GM23248 (cell line): Measurements from ENCODE around the gene WDR49. TPM values are rescaled to one million over a fixed set of nuclear protein-coding genes. Genes with fewer than 3 reads are reported as not detected.

Experiments used
- DNase-seq: peaks from one replicate; pipeline ENCODE4 v3.0.0-alpha.2; 2015
- H2AFZ ChIP-seq: fragments of 200-600 bp; sonication (generic); 2 replicates; pipeline ENCODE4 v1.6.1; 2016; ENCODE audit warnings: antibody characterized with exemption
- H3F3A ChIP-seq: fragments of 200-600 bp; sonication (generic); 2 replicates; pipeline ENCODE4 v1.6.1; 2016; ENCODE audit warnings: mild to moderate bottlenecking, antibody characterized with exemption, mixed run types; ENCODE audit not compliant: insufficient read depth
- H3K27ac ChIP-seq: fragments of 200-600 bp; sonication (generic); 2 replicates; pipeline ENCODE4 v1.5.1; 2016; ENCODE audit warnings: mild to moderate bottlenecking
- H3K27me3 ChIP-seq: fragments of 200-600 bp; sonication (generic); replicated peaks from 2 replicates; pipeline ENCODE4 v1.6.1; 2016; ENCODE audit warnings: mild to moderate bottlenecking; ENCODE audit not compliant: insufficient read depth
- H3K36me3 ChIP-seq: fragments of 200-600 bp; sonication (generic); 2 replicates; pipeline ENCODE4 v1.6.1; 2016; ENCODE audit warnings: low read depth, mild to moderate bottlenecking
- H3K4me1 ChIP-seq: fragments of 200-600 bp; sonication (generic); 2 replicates; pipeline ENCODE4 v1.6.1; 2016; ENCODE audit warnings: mild to moderate bottlenecking; ENCODE audit not compliant: insufficient read depth
- H3K4me2 ChIP-seq: fragments of 200-600 bp; sonication (generic); one replicate; pipeline ENCODE4 v1.6.1; 2016; ENCODE audit warnings: mild to moderate bottlenecking; ENCODE audit not compliant: unreplicated experiment
- H3K4me3 ChIP-seq: fragments of 200-600 bp; sonication (generic); 2 replicates; pipeline ENCODE4 v1.5.1; 2016; ENCODE audit warnings: mild to moderate bottlenecking
- H3K79me2 ChIP-seq: fragments of 200-600 bp; sonication (generic); 2 replicates; pipeline ENCODE4 v1.6.1; 2016; ENCODE audit warnings: mild to moderate bottlenecking; ENCODE audit not compliant: insufficient read depth
- H3K9ac ChIP-seq: fragments of 200-600 bp; sonication (generic); 2 replicates; pipeline ENCODE4 v1.6.1; 2016; ENCODE audit warnings: mild to moderate bottlenecking
- H3K9me2 ChIP-seq: fragments of 200-600 bp; sonication (generic); 2 replicates; pipeline ENCODE4 v1.6.1; 2016; ENCODE audit warnings: mixed run types, mild to moderate bottlenecking, moderate library complexity; ENCODE audit not compliant: insufficient read depth
- H3K9me3 ChIP-seq: fragments of 200-600 bp; sonication (generic); one replicate; pipeline ENCODE4 v1.6.1; 2017; ENCODE audit warnings: low read depth
- H4K20me1 ChIP-seq: fragments of 200-600 bp; sonication (generic); 2 replicates; pipeline ENCODE4 v1.6.0; 2016; ENCODE audit not compliant: insufficient read depth
- EZH2 ChIP-seq: fragments of 200-600 bp; sonication (generic); IDR thresholded peaks from 2 replicates; pipeline ENCODE4 v1.6.1; 2018; ENCODE audit warnings: antibody characterized with exemption, mild to moderate bottlenecking; ENCODE audit not compliant: insufficient read depth, poor library complexity, severe bottlenecking
- EZH2phosphoT487 ChIP-seq: fragments of 200-600 bp; sonication (generic); IDR thresholded peaks from 2 replicates; pipeline ENCODE4 v1.6.1; 2018; ENCODE audit warnings: antibody characterized with exemption, moderate library complexity, mild to moderate bottlenecking, low read depth; ENCODE audit not compliant: insufficient read depth
- WGBS, 2 experiments: methylation state at CpG; one replicate each; pipeline ENCODE4 v1.1.6; 2015 to 2017; ENCODE audit warnings: low lambda C conversion rate in 2 of 2, low coverage in 1 of 2; ENCODE audit errors: missing lambda C conversion rate in 2 of 2; 5-methylcytosine and 5-hydroxymethylcytosine counted together
- in situ Hi-C: fragments of 300-500 bp; cut with MboI; formaldehyde crosslinking; loops from 2 replicates; pipeline ENCODE4 v1.15.0; 2020
- polyA plus RNA-seq: library from polyadenylated mRNA; unstranded; fragments of >200 nt; fragmentation: Nextera tagmentation; extraction: Ambion mirVana; gene quantifications from 2 replicates; pipeline ENCODE4 v1.2.1, GENCODE V29; 2016
- total RNA-seq: library from RNA; depleted of rRNA; stranded (reverse); fragments of >200 nt; shearing (Covaris generic); gene quantifications from 2 replicates; pipeline ENCODE4 v1.2.3, GENCODE V29; 2014

Gene WDR49
- total and polyA plus RNA-seq, 2 experiments from 2014 or later, result not detected

DNA sequence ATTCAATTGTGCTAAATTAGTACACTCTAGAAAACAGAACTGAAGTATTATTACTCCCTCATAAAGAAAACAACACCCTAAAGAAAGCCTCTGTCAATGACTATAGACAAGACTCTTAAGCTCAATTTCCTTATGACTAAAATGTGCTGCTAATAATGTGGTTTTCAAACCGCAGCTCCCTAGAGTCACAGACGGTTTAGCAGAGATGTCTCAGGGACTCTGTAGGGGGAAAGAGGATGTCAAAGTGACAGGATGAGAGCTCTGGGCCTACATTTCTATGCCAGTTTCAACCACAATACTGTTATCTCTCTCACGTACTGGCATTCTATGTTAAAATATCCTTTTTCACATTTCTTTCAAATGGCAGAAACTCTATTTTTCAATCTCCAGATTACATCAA is 37.6 kb upstream of the WDR49 start:
- Histone ChIP-seq H3F3A (no peaks in the 10 kb centered on the region), H3K9me3 (no peaks in the 10 kb centered on the region), H3K4me1 (no peaks in the 10 kb centered on the region), H3K9ac (no peak overlapping the region), H3K27ac (no peak overlapping the region), H3K4me2 (no peak overlapping the region), H3K4me3 (no peak overlapping the region), H4K20me1 (no peaks in the 10 kb centered on the region), H3K79me2 (peaks cover 1% of the 10 kb centered on the region; the same call in 1 of the 2 replicates), H3K9me2 (no peaks in the 10 kb centered on the region), H3K27me3 (no peaks in the 10 kb centered on the region), H3K36me3 (peaks cover 28% of the 10 kb centered on the region), H2AFZ (no peak overlapping the region)
- TF ChIP-seq EZH2 (no peak), EZH2phosphoT487 (no peak)
- 91 to 96% methylated on average over 3 of the region's 3 CpGs for whole genome bisulfite sequencing, 2 experiments
- in situ Hi-C loops, result no loop called here
- DNase-seq, result no peak

GRCh38 chr3:167684388-167684993 is 30.7 kb upstream of the WDR49 start:
- in situ Hi-C loops, result no loop called here
- Histone ChIP-seq H4K20me1 (no peaks in the 10 kb centered on the region), H3K79me2 (no peaks in the 10 kb centered on the region), H3F3A (no peaks in the 10 kb centered on the region), H3K4me3 (no peak overlapping the region), H3K4me1 (no peaks in the 10 kb centered on the region), H3K27ac (no peak overlapping the region), H3K27me3 (no peaks in the 10 kb centered on the region), H3K36me3 (peaks cover 11% of the 10 kb centered on the region), H3K9me2 (no peaks in the 10 kb centered on the region), H3K4me2 (no peak overlapping the region), H3K9ac (no peak overlapping the region), H3K9me3 (no peaks in the 10 kb centered on the region), H2AFZ (no peak overlapping the region)
- TF ChIP-seq EZH2phosphoT487 (no peak), EZH2 (no peak)
- DNase-seq, result peak; percentile 63

DNA sequence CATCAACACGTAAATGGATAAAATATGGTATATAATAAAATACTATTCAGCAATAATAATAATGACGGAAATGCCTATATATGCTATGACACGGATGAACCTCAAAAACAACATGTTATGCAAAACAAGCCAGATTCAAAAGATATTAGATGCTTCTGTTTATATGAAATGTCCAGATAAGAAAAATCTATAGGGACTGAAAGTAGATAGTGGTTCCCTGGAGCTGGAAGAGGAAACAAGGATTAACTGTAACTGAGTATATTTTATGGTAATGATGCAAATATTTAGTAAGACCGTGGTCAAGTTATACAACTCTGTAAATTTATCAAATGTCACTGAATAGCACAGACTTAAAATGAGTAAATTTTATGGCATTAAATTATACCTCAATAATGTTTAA is 25.8 kb upstream of the WDR49 start:
- Histone ChIP-seq H3K4me3 (no peak overlapping the region), H3K79me2 (no peaks in the 10 kb centered on the region), H3K9me3 (no peaks in the 10 kb centered on the region), H3K4me2 (no peak overlapping the region), H3K27ac (no peak overlapping the region), H3K27me3 (no peaks in the 10 kb centered on the region), H3F3A (no peaks in the 10 kb centered on the region), H3K36me3 (peaks cover 40% of the 10 kb centered on the region), H3K4me1 (no peaks in the 10 kb centered on the region), H4K20me1 (no peaks in the 10 kb centered on the region), H2AFZ (no peak overlapping the region), H3K9ac (no peak overlapping the region), H3K9me2 (no peaks in the 10 kb centered on the region)
- DNase-seq, result no peak
- in situ Hi-C loops, result no loop called here
- 98 to 99% methylated on average over 4 of the region's 4 CpGs for whole genome bisulfite sequencing, 2 experiments
- no peak for TF ChIP-seq EZH2
- TF ChIP-seq EZH2phosphoT487, result no peak

DNA sequence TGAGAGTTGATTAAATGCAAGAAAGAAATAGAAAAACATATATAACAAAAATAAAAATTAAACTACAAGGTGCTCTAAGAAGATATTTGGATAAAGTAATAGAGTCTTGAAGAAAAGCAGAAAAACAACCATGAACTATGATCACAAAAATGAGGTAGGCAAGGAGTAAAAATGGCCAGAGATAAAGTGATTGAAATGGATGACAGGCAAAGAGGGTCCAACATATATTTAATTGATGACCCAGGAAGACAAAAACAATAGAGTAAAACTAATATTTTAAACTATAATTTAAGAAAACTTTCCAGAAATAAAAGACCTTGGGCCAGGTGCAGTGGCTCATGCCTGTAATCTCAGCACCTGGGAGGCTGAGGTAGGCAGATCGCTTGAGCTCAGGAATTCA is 22.1 kb upstream of the WDR49 start:
- no peaks in the 10 kb centered on the region for H3K79me2 ChIP-seq
- no peak overlapping the region for H3K9ac ChIP-seq
- peaks cover 36% of the 10 kb centered on the region for H3K36me3 ChIP-seq
- TF ChIP-seq EZH2 (no peak), EZH2phosphoT487 (no peak)
- H3K4me3 ChIP-seq, result no peak overlapping the region
- no peaks in the 10 kb centered on the region for H3K9me2 ChIP-seq
- no peaks in the 10 kb centered on the region for H3F3A ChIP-seq
- 100% methylated on average over 1 of the region's 1 CpG for WGBS, 2 experiments
- in situ Hi-C loops, result no loop called here
- no peaks in the 10 kb centered on the region for H4K20me1 ChIP-seq
- H3K4me2 ChIP-seq, result no peak overlapping the region
- no peak for DNase-seq
- H3K4me1 ChIP-seq, result no peaks in the 10 kb centered on the region
- no peak overlapping the region for H2AFZ ChIP-seq
- H3K9me3 ChIP-seq, result no peaks in the 10 kb centered on the region
- H3K27ac ChIP-seq, result no peak overlapping the region
- no peaks in the 10 kb centered on the region for H3K27me3 ChIP-seq

DNA sequence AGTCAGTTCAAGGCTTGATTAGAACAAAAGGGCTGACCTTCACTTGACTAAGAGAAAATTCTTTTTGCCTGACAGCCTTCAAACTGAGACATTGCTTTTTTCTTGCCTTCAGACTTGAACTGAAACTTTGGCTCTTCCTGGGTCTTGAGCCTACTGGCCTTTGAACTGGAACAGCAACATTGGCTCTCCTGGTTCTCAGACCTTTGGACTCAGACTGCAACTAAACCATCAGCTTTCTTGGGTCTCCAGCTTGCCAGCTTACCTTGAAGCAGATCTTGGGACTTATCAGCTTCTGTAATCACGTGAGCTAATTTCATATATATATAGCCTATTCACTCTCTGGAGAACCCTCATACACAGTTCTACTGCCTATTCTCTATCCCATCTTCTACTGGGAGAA is 19.5 kb upstream of the WDR49 start:
- no peak overlapping the region for H3K9ac ChIP-seq
- no peaks in the 10 kb centered on the region for H3K79me2 ChIP-seq
- no peaks in the 10 kb centered on the region for H3K9me2 ChIP-seq
- H3K4me2 ChIP-seq, result no peak overlapping the region
- H3K4me3 ChIP-seq, result no peak overlapping the region
- H3K4me1 ChIP-seq, result no peaks in the 10 kb centered on the region
- TF ChIP-seq EZH2 (no peak), EZH2phosphoT487 (no peak)
- H4K20me1 ChIP-seq, result no peaks in the 10 kb centered on the region
- no peak overlapping the region for H2AFZ ChIP-seq
- peaks cover 28% of the 10 kb centered on the region for H3K36me3 ChIP-seq
- in situ Hi-C loops, result no loop called here
- no peaks in the 10 kb centered on the region for H3F3A ChIP-seq
- H3K9me3 ChIP-seq, result no peaks in the 10 kb centered on the region
- 100% methylated on average over 1 of the region's 1 CpG for WGBS, 2 experiments
- H3K27ac ChIP-seq, result no peak overlapping the region
- no peak for DNase-seq
- no peaks in the 10 kb centered on the region for H3K27me3 ChIP-seq
